Measurements from ENCODE around the gene ESRRB.

DNA sequence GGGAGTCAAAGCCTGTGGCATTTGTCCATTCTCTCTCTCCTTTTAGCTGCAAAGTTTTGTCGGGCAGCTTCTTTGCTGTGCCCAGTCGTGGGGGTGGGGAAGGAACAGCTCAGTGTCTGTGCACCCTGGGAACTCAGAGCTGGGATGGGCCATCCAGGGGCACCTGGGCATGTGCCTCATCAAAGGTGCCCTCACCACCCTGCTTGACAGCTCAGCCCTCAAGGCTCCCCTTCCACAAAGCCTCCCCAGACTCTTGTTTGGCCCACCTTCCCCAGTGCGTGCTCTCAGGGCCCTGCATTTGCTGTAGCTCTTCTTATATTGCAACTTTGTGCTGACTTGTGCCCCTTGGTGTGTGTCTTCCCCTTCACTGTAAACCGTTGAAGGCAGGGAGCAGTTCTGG lies 112.6 kb downstream of the ESRRB start:
- TF ChIP-seq TOX (CRISPR knock-in tag; IDR thresholded peaks at IDR 0.05; ENCODE audit: borderline replicate concordance): no peak
- no peak for TF ChIP-seq PPARA (CRISPR knock-in tag; IDR thresholded peaks at IDR 0.05; ENCODE audit: borderline replicate concordance)
- TF ChIP-seq ZC3H10 (CRISPR knock-in tag; IDR thresholded peaks at IDR 0.05): no peak
- TF ChIP-seq, protein P1, sequence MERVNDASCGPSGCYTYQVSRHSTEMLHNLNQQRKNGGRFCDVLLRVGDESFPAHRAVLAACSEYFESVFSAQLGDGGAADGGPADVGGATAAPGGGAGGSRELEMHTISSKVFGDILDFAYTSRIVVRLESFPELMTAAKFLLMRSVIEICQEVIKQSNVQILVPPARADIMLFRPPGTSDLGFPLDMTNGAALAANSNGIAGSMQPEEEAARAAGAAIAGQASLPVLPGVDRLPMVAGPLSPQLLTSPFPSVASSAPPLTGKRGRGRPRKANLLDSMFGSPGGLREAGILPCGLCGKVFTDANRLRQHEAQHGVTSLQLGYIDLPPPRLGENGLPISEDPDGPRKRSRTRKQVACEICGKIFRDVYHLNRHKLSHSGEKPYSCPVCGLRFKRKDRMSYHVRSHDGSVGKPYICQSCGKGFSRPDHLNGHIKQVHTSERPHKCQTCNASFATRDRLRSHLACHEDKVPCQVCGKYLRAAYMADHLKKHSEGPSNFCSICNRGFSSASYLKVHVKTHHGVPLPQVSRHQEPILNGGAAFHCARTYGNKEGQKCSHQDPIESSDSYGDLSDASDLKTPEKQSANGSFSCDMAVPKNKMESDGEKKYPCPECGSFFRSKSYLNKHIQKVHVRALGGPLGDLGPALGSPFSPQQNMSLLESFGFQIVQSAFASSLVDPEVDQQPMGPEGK (CRISPR knock-in tag; IDR thresholded peaks at IDR 0.05; ENCODE audit: borderline replicate concordance): no peak
- TF ChIP-seq CSDC2 (CRISPR knock-in tag; IDR thresholded peaks at IDR 0.05): no peak
- TF ChIP-seq TCF4 (CRISPR knock-in tag; IDR thresholded peaks at IDR 0.05; ENCODE audit: borderline replicate concordance): no peak
- TF ChIP-seq ZNF70 (CRISPR knock-in tag; IDR thresholded peaks at IDR 0.05): no peak
- TF ChIP-seq ARNTL (CRISPR knock-in tag; IDR thresholded peaks at IDR 0.05; ENCODE audit: borderline replicate concordance, low read depth): no peak
- no peak for TF ChIP-seq TSHZ2 (CRISPR knock-in tag; IDR thresholded peaks at IDR 0.05)
- TF ChIP-seq ZNF8 (CRISPR knock-in tag; IDR thresholded peaks at IDR 0.05): no peak
- no peak for TF ChIP-seq ZFP3 (CRISPR knock-in tag; IDR thresholded peaks at IDR 0.05)
- TF ChIP-seq, protein P2, sequence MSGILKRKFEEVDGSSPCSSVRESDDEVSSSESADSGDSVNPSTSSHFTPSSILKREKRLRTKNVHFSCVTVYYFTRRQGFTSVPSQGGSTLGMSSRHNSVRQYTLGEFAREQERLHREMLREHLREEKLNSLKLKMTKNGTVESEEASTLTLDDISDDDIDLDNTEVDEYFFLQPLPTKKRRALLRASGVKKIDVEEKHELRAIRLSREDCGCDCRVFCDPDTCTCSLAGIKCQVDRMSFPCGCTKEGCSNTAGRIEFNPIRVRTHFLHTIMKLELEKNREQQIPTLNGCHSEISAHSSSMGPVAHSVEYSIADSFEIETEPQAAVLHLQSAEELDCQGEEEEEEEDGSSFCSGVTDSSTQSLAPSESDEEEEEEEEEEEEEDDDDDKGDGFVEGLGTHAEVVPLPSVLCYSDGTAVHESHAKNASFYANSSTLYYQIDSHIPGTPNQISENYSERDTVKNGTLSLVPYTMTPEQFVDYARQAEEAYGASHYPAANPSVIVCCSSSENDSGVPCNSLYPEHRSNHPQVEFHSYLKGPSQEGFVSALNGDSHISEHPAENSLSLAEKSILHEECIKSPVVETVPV (CRISPR knock-in tag; IDR thresholded peaks at IDR 0.05): no peak
- no peak for TF ChIP-seq ZFP30 (CRISPR knock-in tag; IDR thresholded peaks at IDR 0.05)
